GM20000 (cell line): ENCODE data around the gene ZNF358.

ENCODE experiments used
- DNase-seq: peaks from one replicate; pipeline ENCODE4 v3.0.0; 2012; ENCODE audit warnings: low spot score
- CTCF ChIP-seq: IDR thresholded peaks from 2 replicates; pipeline ENCODE4 v1.5.1; 2012; ENCODE audit warnings: mild to moderate bottlenecking, control low read depth; ENCODE audit errors: extremely low read depth, missing control alignments

ZNF358 gene

DNA sequence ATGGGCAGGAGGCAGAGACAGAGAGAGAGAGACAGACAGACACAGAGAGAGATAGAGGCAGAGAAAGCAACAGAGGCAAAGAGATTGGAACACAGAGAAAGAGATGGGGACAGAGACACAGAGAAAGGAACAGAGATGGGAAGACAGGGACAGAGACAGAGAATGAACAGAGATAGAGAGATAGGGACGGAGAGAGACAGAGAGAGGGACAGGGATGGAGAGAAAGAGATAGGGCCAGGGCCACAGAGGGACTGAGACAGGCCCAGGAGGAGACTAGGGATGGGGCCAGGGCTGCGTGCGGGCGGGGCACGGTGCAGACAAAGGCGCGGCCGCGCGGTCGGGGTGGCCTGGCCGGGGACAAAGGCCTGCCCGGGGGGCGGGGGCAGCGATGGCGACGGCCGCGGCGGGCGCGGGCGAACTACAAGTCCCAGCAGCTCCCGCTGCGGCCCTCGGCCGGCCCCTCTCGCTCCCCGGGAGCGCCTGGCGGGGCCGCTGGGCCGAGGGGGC, at the start of gene ZNF358:
TSS of gene ZNF358 (plus strand) at position 459 of the 507 bp plus-strand sequence. CDS start 3,140 bp downstream, outside the sequence.
- TF ChIP-seq CTCF, result no peak
- DNase-seq, result peak; percentile 95

- no peak for TF ChIP-seq CTCF
- DNase-seq, result no peak
These were observed 48.6 kb upstream of the ZNF358 start for GRCh38 chr19:7467009-7467989.

GRCh38 chr19:7468840-7469239, 47.1 kb upstream of the ZNF358 start:
- no peak for DNase-seq
- no peak for TF ChIP-seq CTCF

- no peak for TF ChIP-seq CTCF
- no peak for DNase-seq
These were observed 46.1 kb upstream of the ZNF358 start for GRCh38 chr19:7469669-7470285.

DNA sequence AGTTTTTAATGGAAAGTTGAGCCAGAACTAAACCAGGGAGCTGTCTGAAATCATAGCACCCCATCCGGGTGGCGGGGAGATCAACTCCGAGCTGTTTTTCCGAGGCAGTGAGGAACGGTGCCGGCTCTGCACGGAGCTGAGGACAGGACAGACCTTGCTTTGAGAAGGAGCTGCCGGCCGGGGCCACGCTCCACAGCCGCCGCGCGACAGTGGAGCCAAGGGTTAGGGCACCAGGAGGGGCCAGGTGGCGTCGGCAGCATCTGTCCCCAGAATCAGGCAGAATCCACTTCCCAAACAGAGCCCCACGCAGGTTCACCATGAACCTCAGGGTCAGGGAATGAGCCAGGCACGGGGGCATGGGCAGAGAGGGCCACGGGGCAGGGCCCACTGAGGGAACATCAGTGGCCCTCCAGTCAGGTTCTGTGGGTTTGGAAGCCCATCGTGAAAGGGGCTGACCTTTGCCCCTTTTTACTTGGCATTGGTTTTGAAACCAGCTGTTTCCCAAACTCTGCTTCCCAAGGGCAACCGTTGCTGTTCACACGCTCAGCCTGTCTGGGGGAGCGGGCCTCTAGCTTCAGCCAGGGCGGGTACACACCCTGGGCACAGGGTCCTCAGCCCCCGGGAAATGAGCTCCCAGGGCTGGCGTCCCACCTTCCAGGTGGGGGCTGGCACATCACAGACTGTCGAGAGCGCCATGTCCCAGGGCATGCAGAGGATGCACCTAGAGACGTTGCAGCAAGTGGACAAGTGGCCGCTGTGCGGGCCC, 45.2 kb upstream of the ZNF358 start:
- TF ChIP-seq CTCF, result no peak
- DNase-seq, result no peak

DNA sequence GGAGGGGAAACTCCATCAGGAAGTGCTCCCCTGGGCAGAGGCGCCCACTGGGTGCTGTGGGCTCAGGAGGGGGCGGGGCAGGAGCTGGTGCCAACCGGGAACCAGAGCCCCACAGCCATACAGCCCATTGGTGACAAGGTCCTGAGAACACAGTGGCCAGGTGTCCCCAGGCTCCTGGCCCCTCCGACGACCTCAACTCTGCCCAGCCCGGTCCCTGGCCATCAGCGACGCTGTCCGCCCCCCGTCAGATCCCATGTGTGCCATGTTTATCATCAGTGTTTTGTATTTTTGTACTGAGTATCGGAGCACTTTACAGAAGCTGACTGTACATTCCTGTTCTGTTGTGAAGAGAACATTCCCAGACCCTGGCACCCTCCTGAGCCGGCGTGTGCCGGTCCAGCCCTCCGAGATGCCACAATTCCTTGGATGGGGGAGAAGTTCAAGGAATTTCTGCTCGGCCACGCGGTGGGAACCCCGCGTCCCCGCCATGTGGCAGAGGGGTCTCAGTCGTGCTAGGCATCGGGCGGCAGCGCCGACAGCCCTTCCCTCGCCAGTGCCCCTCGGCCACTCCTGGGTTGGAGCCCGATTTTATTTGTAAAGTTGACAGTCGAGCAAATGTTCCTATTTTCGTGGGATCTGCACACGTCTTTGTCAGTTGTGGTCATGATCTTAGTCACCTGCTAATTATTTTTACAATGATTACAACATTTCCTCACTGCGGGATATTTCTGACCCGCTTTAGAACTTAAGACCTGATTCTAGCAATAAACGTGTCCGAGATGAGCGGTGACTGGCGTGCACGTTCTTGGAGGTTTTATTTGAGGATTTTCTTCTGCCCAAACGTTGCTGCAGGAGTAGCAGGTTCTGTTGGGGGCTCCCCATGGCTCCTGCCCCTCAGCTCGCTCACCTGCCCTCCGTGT, 43.9 kb upstream of the ZNF358 start:
- no peak for TF ChIP-seq CTCF
- peak; percentile 53 for DNase-seq
